T-helper 9 cell (primary cell): ENCODE results near the gene RNF123.

Source experiments
- DNase-seq: peaks from one replicate; pipeline ENCODE4 v3.0.0-alpha.2; 2020

The RNF123 gene

DNA sequence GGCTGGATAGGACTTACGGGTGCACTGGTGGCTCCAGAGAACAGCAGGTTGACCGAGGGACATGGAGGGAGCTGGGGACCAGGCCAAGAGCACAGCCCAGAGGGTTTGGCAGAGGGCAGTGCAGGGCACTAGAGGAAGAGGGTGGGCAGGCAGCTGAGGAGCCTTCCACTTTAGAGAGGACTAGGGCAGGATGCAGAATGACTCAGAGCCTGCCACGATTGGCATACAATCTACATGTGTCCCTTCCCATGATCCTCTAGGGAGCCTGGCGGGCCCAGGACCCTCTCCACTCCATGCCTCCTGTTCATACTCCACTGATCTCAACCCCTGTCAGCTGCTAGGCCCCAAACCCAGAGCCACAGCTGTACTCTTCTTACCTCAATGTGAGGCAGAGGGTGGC lies 29.6 kb upstream of the RNF123 start:
- no peak for DNase-seq

DNA sequence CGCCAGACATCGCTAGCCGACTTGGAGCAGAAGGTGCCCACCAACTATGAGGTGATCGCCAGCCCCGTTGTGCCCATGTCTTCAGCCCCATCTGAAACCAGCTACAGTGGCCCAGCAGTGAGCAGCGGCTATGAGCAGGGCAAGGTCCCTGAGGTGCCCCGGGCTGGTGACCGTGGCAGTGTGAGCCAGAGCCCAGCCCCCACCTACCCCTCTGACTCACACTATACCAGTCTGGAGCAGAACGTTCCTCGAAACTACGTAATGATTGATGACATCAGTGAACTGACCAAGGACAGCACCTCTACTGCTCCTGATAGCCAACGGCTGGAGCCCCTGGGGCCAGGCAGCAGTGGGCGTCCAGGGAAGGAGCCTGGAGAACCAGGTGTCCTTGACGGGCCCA lies 28.1 kb upstream of the RNF123 start:
- no peak for DNase-seq

- no peak for DNase-seq
Measured at GRCh38 chr3:49662021-49662420, 27.3 kb upstream of the RNF123 start.

DNA sequence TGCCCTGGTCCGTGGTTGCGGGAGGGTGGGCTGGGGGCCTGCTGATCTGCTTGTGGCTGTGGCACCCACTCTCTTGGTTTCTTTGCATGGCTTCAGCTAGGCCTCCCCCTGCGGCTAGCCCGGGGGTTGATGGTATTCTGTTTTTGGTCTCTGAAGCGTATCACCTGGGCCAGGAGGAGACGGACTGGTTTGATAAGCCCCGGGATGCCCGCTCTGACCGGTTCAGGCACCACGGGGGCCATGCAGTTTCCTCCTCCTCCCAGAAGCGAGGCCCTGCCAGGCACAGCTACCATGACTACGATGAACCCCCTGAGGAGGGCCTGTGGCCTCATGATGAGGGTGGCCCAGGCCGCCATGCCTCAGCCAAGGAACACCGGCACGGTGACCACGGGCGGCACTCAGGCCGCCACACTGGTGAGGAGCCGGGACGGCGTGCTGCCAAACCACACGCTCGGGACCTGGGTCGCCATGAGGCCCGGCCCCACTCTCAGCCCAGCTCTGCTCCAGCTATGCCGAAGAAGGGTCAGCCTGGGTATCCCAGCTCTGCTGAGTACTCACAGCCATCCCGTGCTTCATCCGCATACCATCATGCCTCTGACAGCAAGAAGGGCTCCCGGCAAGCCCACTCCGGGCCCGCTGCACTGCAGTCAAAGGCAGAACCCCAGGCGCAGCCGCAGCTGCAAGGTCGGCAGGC lies 26.5 kb upstream of the RNF123 start:
- no peak for DNase-seq

GRCh38 chr3:49663831-49664230 lies 25.5 kb upstream of the RNF123 start:
- no peak for DNase-seq

- DNase-seq, result no peak
Measured at GRCh38 chr3:49664300-49664699, 25.1 kb upstream of the RNF123 start.

DNA sequence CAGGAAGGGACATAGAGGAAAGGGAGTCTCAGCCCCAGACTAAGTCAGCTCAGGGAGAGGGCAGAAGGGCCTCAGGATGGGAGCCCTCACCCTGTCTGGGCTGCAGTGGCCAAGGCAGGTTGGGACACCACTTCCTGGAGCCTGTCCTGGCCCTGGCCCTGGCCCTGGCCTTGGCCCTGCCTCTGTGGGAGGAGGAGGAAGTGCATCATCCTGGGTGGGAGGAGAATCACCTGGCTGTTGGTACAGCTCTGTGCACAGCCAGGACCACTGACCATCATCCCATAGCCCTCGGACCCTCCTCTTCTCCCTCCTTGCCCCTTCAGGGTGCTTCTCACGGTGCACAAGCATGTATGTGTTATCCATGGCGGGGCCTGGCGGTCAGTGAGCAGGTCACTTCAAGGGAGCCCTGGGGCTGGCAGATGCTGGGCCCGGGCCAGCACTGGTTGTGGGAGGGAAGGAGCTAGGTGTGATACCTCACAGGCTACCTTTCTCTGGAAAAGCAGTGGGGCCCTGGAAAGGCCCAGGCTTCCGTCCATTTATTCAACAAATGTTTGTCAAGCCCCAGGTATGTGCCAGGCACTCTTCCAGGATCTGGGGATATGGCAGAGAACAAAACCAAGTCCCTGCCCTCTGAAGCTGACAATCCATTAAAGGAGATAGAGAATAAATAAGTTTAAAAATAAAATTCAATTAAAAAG lies 23.4 kb upstream of the RNF123 start:
- DNase-seq, result no peak

DNA sequence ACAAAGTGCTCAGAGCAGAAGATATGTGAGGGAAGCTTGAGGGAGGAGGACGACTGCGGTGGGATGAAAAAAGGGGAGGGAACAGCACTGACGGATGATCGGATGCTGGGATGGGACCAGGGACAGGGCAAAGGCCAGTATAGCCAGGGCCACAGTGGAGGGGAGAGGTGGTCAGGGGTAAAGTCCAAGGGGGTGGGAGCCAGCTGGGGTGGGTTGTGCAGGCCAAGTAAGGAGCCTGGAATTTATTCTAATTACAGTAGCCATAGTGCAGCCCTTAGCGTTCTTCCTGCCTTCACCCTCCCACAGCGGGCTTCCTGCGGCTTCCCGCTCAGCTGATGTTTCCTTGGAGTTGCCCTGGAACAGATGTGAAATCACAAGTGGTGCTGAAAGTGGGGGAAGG lies 22.8 kb upstream of the RNF123 start:
- DNase-seq, result no peak

DNA sequence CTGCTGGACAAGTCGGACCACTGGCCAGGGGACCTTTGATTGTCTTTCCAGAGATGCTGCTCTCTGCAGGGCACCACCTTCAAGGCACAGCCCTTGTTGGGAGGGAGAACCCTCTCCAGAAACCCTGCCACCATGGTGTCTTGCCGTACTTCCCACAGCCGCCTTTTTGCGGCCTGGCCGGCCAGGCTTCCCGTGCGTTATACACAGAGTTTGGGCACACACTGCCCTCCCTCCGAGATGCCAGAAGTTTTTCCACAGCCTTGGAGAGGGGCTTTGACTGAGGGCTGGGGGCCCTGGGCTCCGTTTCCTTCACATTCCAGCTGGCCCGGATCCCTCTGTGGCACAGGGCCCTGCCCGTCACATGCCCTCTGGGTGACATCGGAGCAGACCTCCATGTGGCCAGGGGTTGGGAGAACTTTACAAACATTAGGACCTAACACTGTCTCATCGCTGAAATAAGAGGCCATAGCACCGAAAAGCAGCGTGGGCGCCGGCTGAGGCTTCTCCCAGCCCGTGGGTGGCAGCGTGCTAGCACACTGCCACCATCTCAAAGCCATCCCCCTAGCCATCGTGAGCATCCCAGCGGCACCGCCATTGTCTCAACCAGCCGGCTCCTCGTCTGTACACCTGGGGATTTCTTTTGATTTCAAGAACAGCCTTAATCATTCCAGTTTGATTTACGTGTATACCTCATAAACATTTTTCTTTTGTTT lies 21.5 kb upstream of the RNF123 start:
- DNase-seq, result no peak

DNA sequence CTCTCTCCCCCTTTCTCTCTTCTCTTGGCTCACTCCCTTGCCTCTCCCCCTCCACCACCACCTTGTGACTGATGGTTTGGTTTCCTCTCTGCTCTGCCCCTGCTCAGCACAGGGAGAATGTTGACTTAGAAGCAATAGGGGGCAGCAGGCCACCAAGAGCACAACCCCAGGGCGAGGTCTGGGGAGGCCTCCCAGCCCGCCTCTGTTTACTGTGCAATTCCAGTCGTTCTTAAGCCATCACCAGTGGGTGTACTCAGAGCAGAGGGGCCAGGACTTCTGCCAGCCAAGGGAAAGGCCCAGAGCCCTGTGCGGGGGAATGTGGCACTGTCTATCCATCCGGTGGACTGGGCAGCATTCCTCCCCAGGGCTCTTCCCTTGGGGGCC lies 21.0 kb upstream of the RNF123 start:
- DNase-seq, result no peak

DNA sequence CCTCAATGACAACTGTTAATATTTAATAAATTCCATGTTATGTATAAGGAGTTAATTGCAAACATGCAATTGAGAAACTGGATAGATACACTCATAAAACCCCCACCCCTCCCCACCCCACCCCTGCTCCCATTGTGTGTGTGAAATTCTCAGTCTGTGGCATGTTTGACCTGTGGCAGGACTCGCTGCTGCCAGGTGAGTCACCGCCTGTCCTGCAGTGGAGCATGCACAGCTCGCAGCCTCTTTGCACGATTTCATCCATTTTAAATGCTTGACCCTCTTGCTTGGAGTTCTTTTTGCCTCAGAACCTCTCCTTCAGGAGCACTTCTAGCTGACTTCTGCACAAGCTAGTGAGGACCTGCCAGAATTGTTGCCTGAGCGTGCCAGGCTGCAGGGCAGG lies 20.5 kb upstream of the RNF123 start:
- DNase-seq, result no peak

DNA sequence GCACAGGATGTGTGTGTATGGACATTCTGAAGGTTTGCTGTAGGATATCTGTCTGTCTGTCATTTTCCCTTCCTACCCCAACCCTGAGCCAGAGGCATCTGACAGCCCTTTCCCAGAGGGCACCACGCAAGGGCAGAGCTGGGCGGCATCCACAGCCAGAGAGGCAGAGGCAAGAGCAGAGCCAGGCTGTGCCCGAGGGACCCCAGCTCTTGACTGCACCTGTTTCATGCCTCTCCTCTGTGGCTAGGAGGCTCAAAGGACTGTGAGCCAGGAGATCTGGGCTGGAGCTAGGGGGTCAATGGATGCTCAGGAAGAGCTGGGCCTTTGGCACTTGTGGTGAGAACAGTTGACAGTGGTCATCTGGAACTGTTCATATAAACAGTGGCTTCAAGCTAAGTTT lies 20.0 kb upstream of the RNF123 start:
- DNase-seq, result no peak

GRCh38 chr3:49670940-49671290 lies 18.4 kb upstream of the RNF123 start:
- DNase-seq, result no peak

- peak; percentile 61 for DNase-seq
Measured at GRCh38 chr3:49671291-49672288, 17.8 kb upstream of the RNF123 start.

DNA sequence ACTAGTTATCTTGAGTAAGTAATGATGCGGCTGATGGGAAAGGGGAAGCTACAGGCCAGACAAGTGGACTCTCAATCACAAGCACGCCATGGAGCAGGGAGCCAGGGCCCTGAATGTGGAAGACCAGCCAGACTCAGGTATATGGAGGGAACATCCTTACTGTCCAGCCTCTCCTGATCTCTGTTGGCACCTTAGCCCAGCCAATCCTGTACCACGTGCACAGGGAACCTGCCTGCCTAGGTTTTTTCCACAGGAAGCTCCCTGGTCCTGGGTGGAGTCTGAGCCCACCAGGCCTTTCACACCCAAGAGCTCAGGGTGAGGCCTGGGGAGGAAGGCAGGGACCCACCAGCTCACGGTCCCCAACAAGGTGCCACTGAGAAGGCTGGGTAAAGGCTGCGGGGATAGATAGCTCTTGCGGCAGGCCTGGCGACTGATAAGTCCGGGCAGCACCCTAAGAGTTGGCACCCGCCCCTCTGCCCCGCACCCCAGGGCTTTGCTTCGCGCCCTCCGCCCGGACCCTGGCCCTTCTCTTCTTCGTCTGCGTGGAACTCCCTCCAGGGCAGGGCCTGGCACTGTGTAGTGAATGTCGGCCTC lies 16.1 kb upstream of the RNF123 start:
- no peak for DNase-seq

GRCh38 chr3:49673715-49674496 lies 15.5 kb upstream of the RNF123 start, which contains the start of gene APEH:
Gene APEH (plus strand): TSS chr3:49674351. CDS start chr3:49674402, 51 bp downstream.
- DNase-seq, result peak; percentile 94

DNA sequence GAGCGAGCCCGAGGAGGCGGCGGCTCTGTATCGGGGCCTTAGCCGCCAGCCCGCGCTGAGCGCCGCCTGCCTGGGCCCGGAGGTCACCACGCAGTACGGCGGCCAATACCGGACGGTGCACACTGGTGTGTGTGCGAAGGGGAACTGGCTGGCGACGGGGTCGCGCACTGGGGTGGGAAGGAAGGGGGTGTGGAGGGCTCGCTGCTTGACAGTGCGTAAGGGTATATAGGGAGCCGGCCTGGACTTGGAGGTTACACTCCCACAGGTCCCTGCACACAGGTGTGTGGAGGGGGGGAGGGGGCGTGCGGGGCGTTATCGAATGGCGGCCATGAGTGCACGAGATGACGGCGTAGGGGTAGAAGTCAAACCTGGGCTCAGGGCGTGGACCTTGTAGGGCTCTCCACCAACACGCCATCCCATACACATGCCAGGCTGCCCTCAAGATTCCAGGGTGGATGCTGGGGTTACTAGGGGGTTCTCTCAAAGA lies 14.8 kb upstream of the RNF123 start:
- DNase-seq, result no peak

GRCh38 chr3:49675912-49676311 lies 13.4 kb upstream of the RNF123 start:
- DNase-seq, result no peak

GRCh38 chr3:49680493-49681231 lies 8.7 kb upstream of the RNF123 start:
- no peak for DNase-seq

DNA sequence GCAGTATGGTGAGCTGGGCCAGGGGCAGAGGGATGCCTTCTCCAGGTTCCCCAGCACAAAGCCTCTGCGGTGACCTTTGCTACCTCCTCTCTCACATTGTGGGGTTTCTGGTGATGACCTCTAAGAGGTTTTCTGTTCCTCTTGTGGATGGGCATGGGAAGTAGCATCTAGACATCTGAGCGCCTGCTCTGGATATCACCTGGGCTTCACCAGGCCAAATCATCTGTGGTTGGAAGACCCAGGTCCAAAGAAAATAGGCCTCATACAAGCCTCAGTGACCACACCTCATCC lies 8.2 kb upstream of the RNF123 start:
- DNase-seq, result no peak

GRCh38 chr3:49681543-49681942 lies 7.8 kb upstream of the RNF123 start:
- no peak for DNase-seq
